HEK293 (cell line): Measurements from ENCODE around the gene S100A7.

Experiments
- CTCF ChIA-PET: fragments of 350-600 bp; formaldehyde crosslinking; extraction: SDS; loops from one replicate; lab custom pipeline; 2021; ENCODE audit warnings: antibody characterized with exemption; lab: Yijun Ruan, JAX
- POLR2A ChIA-PET: fragments of 300-600 bp; formaldehyde crosslinking; extraction: SDS; loops from one replicate; lab custom pipeline; 2020; ENCODE audit warnings: antibody characterized with exemption, inconsistent platforms; lab: Yijun Ruan, JAX
- H3K27ac ChIP-seq: fragments of 200-500 bp; sonication (Bioruptor generic); 2 replicates; pipeline ENCODE4 v1.5.1; 2014; ENCODE audit warnings: low read depth, low read length, control low read depth, inconsistent platforms; ENCODE audit errors: extremely low read depth
- H3K36me3 ChIP-seq, 2 experiments: fragments of 200-500 bp in 1 of 2; sonication (Bioruptor generic) in 1 of 2; 1 replicate in 1 of 2; 2 replicates in 1 of 2; pipeline ENCODE4 v1.5.1; 2014 to 2017; ENCODE audit warnings: inconsistent platforms in 2 of 2, low read length in 2 of 2; ENCODE audit not compliant: control insufficient read depth in 2 of 2, insufficient read depth in 1 of 2
- H3K4me1 ChIP-seq: fragments of 200-500 bp; sonication (Bioruptor generic); 2 replicates; pipeline ENCODE4 v1.5.1; 2014; ENCODE audit warnings: mild to moderate bottlenecking, low read length, inconsistent platforms; ENCODE audit not compliant: control insufficient read depth, insufficient read depth
- H3K4me3 ChIP-seq: 2 replicates; pipeline ENCODE4 v1.5.1; 2011; ENCODE audit warnings: low read depth, mild to moderate bottlenecking, control low read depth, low read length, moderate library complexity
- H3K9me3 ChIP-seq: fragments of 200-500 bp; sonication (Bioruptor generic); 2 replicates; pipeline ENCODE4 v1.5.1; 2014; ENCODE audit warnings: low read depth, low read length, inconsistent platforms; ENCODE audit not compliant: control insufficient read depth, insufficient read depth
- EGR2 ChIP-seq: fragments of 450-650 bp; formaldehyde crosslinking; IDR thresholded peaks from 2 replicates; pipeline ENCODE4 v1.5.1; 2016; ENCODE audit warnings: low read depth, missing biosample characterization, missing genetic modification characterization
- ELK4 ChIP-seq: IDR thresholded peaks from 2 replicates; pipeline ENCODE4 v1.6.1; 2011; ENCODE audit warnings: mild to moderate bottlenecking, low read depth, low read length, borderline replicate concordance
- FEZF1 ChIP-seq: fragments of 450-650 bp; formaldehyde crosslinking; IDR thresholded peaks from 2 replicates; pipeline ENCODE4 v1.5.1; 2016; ENCODE audit warnings: missing biosample characterization, missing genetic modification characterization
- GLIS1 ChIP-seq: fragments of 450-650 bp; formaldehyde crosslinking; IDR thresholded peaks from 2 replicates; pipeline ENCODE4 v1.5.1; 2016; ENCODE audit warnings: missing biosample characterization, missing genetic modification characterization
- HOXA7 ChIP-seq: sonication (generic); formaldehyde crosslinking; IDR thresholded peaks from 2 replicates; pipeline ENCODE4 v1.8.1; 2022; ENCODE audit warnings: missing genetic modification reagents, borderline replicate concordance
- KLF16 ChIP-seq: fragments of 450-650 bp; formaldehyde crosslinking; IDR thresholded peaks from 2 replicates; pipeline ENCODE4 v1.5.1; 2017; ENCODE audit warnings: missing biosample characterization, missing genetic modification characterization
- REST ChIP-seq: fragments of 450-650 bp; formaldehyde crosslinking; IDR thresholded peaks from 2 replicates; pipeline ENCODE4 v1.5.1; 2016; ENCODE audit warnings: missing biosample characterization, missing genetic modification characterization
- ZBTB6 ChIP-seq: fragments of 450-650 bp; formaldehyde crosslinking; IDR thresholded peaks from 2 replicates; pipeline ENCODE4 v1.5.1; 2017; ENCODE audit warnings: missing biosample characterization, missing genetic modification characterization
- ZEB2 ChIP-seq: fragments of 450-650 bp; formaldehyde crosslinking; IDR thresholded peaks from 2 replicates; pipeline ENCODE4 v1.5.1; 2016; ENCODE audit warnings: missing biosample characterization, missing genetic modification characterization
- ZFHX2 ChIP-seq: fragments of 450-650 bp; formaldehyde crosslinking; conservative IDR thresholded peaks from 2 replicates; pipeline ENCODE4 v1.5.1; 2016; ENCODE audit warnings: missing biosample characterization, missing genetic modification characterization
- ZNF112 ChIP-seq: fragments of 450-650 bp; formaldehyde crosslinking; IDR thresholded peaks from 2 replicates; pipeline ENCODE4 v1.5.0; 2017; ENCODE audit warnings: missing biosample characterization, missing genetic modification characterization
- ZNF175 ChIP-seq: fragments of 450-650 bp; formaldehyde crosslinking; IDR thresholded peaks from 2 replicates; pipeline ENCODE4 v1.5.1; 2016; ENCODE audit warnings: missing biosample characterization, missing genetic modification characterization
- ZNF18 ChIP-seq: fragments of 450-650 bp; formaldehyde crosslinking; IDR thresholded peaks from 2 replicates; pipeline ENCODE4 v1.5.1; 2016; ENCODE audit warnings: missing biosample characterization, missing genetic modification characterization
- ZNF214 ChIP-seq: fragments of 450-650 bp; formaldehyde crosslinking; IDR thresholded peaks from 2 replicates; pipeline ENCODE4 v1.5.1; 2017; ENCODE audit warnings: missing biosample characterization, mild to moderate bottlenecking, missing genetic modification characterization, borderline replicate concordance
- ZNF621 ChIP-seq: fragments of 450-650 bp; formaldehyde crosslinking; IDR thresholded peaks from 2 replicates; pipeline ENCODE4 v1.5.1; 2017; ENCODE audit warnings: missing biosample characterization, missing genetic modification characterization
- ZNF701 ChIP-seq: fragments of 450-650 bp; formaldehyde crosslinking; IDR thresholded peaks from 2 replicates; pipeline ENCODE4 v1.5.1; 2016; ENCODE audit warnings: missing biosample characterization, missing genetic modification characterization
- ZNF76 ChIP-seq: fragments of 450-650 bp; formaldehyde crosslinking; IDR thresholded peaks from 2 replicates; pipeline ENCODE4; 2016; ENCODE audit warnings: low read depth, missing biosample characterization, missing genetic modification characterization, borderline replicate concordance
- ZNF785 ChIP-seq: fragments of 450-650 bp; formaldehyde crosslinking; IDR thresholded peaks from 2 replicates; pipeline ENCODE4 v1.5.1; 2016; ENCODE audit warnings: missing biosample characterization, missing genetic modification characterization

Gene S100A7

GRCh38 chr1:153507926-153508583, 47.6 kb upstream of the S100A7 start:
- no peaks in the 10 kb centered on the region for H3K9me3 ChIP-seq
- ChIA-PET CTCF (interaction anchor here (0.8 to 7.1 kb wide), 5 partner anchors 13 to 156 kb away, joined by 3 to 148 read pairs (median 4); no protein-coding TSS in a partner anchor), POLR2A (interaction anchor here (0.6 kb wide), 1 partner anchor 220 kb away, joined by 5 read pairs; the partner anchor contains the start of gene INTS3)
- no peak overlapping the region for H3K4me3 ChIP-seq
- no peaks in the 10 kb centered on the region for H3K36me3 ChIP-seq
- TF ChIP-seq ZNF214 (no peak), ZNF785 (tag by site-specific recombination) (no peak), ZNF76 (no peak), REST (no peak), ELK4 (no peak)
- no peaks in the 10 kb centered on the region for H3K4me1 ChIP-seq
- H3K27ac ChIP-seq: no peak overlapping the region

- Histone ChIP-seq H3K27ac (no peak overlapping the region), H3K36me3 (no peaks in the 10 kb centered on the region), H3K4me1 (no peaks in the 10 kb centered on the region), H3K9me3 (no peaks in the 10 kb centered on the region), H3K4me3 (no peak overlapping the region)
- CTCF ChIA-PET: interaction anchor here (6.9 to 7.1 kb wide), 2 partner anchors 12 to 63 kb away, joined by 37 to 148 read pairs; no protein-coding TSS in a partner anchor
- POLR2A ChIA-PET: interaction anchor here (1.2 kb wide), 1 partner anchor 484 kb away, joined by 4 read pairs; the partner anchor contains the start of gene RPS27
- TF ChIP-seq GLIS1 (peak; percentile 78), ZNF175 (tag by site-specific recombination) (no peak), ZNF701 (tag by site-specific recombination) (no peak), ZFHX2 (peak; percentile 76), EGR2 (tag by site-specific recombination) (peak; percentile 90)
- TF ChIP-seq, all 188 proteins: peak for 3
Measured at GRCh38 chr1:153506831-153507413, 46.5 kb upstream of the S100A7 start.

GRCh38 chr1:153506386-153506785, 45.9 kb upstream of the S100A7 start:
- CTCF ChIA-PET: interaction anchor here (0.7 to 7.1 kb wide), 4 partner anchors 11 to 244 kb away, joined by 3 to 148 read pairs (median 20); partner anchors contain the start of gene S100A13
- Histone ChIP-seq H3K36me3 (no peaks in the 10 kb centered on the region), H3K4me3 (no peak overlapping the region), H3K9me3 (no peaks in the 10 kb centered on the region), H3K27ac (no peak overlapping the region), H3K4me1 (no peaks in the 10 kb centered on the region)
- POLR2A ChIA-PET: interaction anchor here (1.2 kb wide), 1 partner anchor 484 kb away, joined by 4 read pairs; the partner anchor contains the start of gene RPS27
- TF ChIP-seq KLF16 (no peak), ZNF112 (tag by site-specific recombination) (no peak), ZNF621 (tag by site-specific recombination) (no peak), HOXA7 (CRISPR knock-in tag) (no peak), FEZF1 (tag by site-specific recombination) (no peak), ZEB2 (tag by site-specific recombination) (no peak), ZBTB6 (no peak), ZNF18 (tag by site-specific recombination) (no peak), GLIS1 (no peak)
- TF ChIP-seq, all 188 proteins: peak for 0
